ENCODE results near the gene ADCY2. TPM values are rescaled to one million over a fixed set of nuclear protein-coding genes. Genes with fewer than 3 reads are reported as not detected.

ADCY2 gene
- total RNA-seq, 2 experiments from 2014 or later: not detected

- Histone ChIP-seq H3K79me2 (ENCODE audit: insufficient read depth, low read depth, low read length) (no peaks in the 10 kb centered on the region), H3K9me3 (ENCODE audit: low read length) (no peaks in the 10 kb centered on the region), H2AFZ (ENCODE audit: low read length) (no peak overlapping the region), H3K4me2 (ENCODE audit: low read length) (no peak overlapping the region), H3K36me3 (ENCODE audit: insufficient read depth, low read length) (no peaks in the 10 kb centered on the region), H4K20me1 (ENCODE audit: insufficient read depth, low read length) (no peaks in the 10 kb centered on the region), H3K27ac (ENCODE audit: low read depth, low read length, poor library complexity, severe bottlenecking) (no peak overlapping the region), H3K4me3 (ENCODE audit: low read depth, low read length, poor library complexity, severe bottlenecking) (no peak overlapping the region), H3K4me1 (ENCODE audit: insufficient read depth, low read length, poor library complexity, severe bottlenecking) (no peaks in the 10 kb centered on the region), H3K9me2 (ENCODE audit: insufficient read depth, low read length) (no peaks in the 10 kb centered on the region)
- ChIA-PET CTCF (ENCODE audit: unreplicated experiment) (no interaction called here), POLR2A (interaction anchor here (0.6 kb wide), 1 partner anchor 127 kb away, joined by 4 read pairs; no protein-coding TSS in a partner anchor)
- intact Hi-C loops (cut with micrococcal nuclease; ENCODE audit: unreplicated experiment): no loop called here
- BruUV-seq (replicated peaks): no TSS peak
- no peak for DNase-seq (ENCODE audit: low spot score)
- no peak for TF ChIP-seq EZH2phosphoT487 (IDR thresholded peaks at IDR 0.05; ENCODE audit: borderline replicate concordance, low read depth, low read length)
- TF ChIP-seq CTCF (conservative IDR thresholded peaks at IDR 0.05; ENCODE audit: low read length): no peak
These were observed 119.5 kb downstream of the ADCY2 start for GRCh38 chr5:7515284-7515914.

- no peak overlapping the region for H2AFZ ChIP-seq (ENCODE audit: low read length)
- no peak overlapping the region for H3K27ac ChIP-seq (ENCODE audit: low read depth, low read length, poor library complexity, severe bottlenecking)
- H4K20me1 ChIP-seq (ENCODE audit: insufficient read depth, low read length): no peaks in the 10 kb centered on the region
- H3K4me2 ChIP-seq (ENCODE audit: low read length): no peak overlapping the region
- POLR2A ChIA-PET: interaction anchor here (0.6 kb wide), 1 partner anchor 126 kb away, joined by 4 read pairs; no protein-coding TSS in a partner anchor
- no peaks in the 10 kb centered on the region for H3K4me1 ChIP-seq (ENCODE audit: insufficient read depth, low read length, poor library complexity, severe bottlenecking)
- H3K9me3 ChIP-seq (ENCODE audit: low read length): no peaks in the 10 kb centered on the region
- H3K36me3 ChIP-seq (ENCODE audit: insufficient read depth, low read length): no peaks in the 10 kb centered on the region
- no peaks in the 10 kb centered on the region for H3K79me2 ChIP-seq (ENCODE audit: insufficient read depth, low read depth, low read length)
- H3K4me3 ChIP-seq (ENCODE audit: low read depth, low read length, poor library complexity, severe bottlenecking): no peak overlapping the region
- BruUV-seq (replicated peaks): no TSS peak
- CTCF ChIA-PET (ENCODE audit: unreplicated experiment): no interaction called here
- TF ChIP-seq CTCF (conservative IDR thresholded peaks at IDR 0.05; ENCODE audit: low read length) (no peak), EZH2phosphoT487 (IDR thresholded peaks at IDR 0.05; ENCODE audit: borderline replicate concordance, low read depth, low read length) (no peak)
- H3K9me2 ChIP-seq (ENCODE audit: insufficient read depth, low read length): no peaks in the 10 kb centered on the region
- no peak for DNase-seq (ENCODE audit: low spot score)
- intact Hi-C loops (cut with micrococcal nuclease; ENCODE audit: unreplicated experiment): no loop called here
These were observed 120.3 kb downstream of the ADCY2 start for GRCh38 chr5:7516253-7516652.

- Histone ChIP-seq H3K4me2 (ENCODE audit: low read length) (no peak overlapping the region), H4K20me1 (ENCODE audit: insufficient read depth, low read length) (no peaks in the 10 kb centered on the region), H3K4me1 (ENCODE audit: insufficient read depth, low read length, poor library complexity, severe bottlenecking) (no peaks in the 10 kb centered on the region), H2AFZ (ENCODE audit: low read length) (no peak overlapping the region), H3K27ac (ENCODE audit: low read depth, low read length, poor library complexity, severe bottlenecking) (no peak overlapping the region), H3K79me2 (ENCODE audit: insufficient read depth, low read depth, low read length) (no peaks in the 10 kb centered on the region), H3K9me3 (ENCODE audit: low read length) (no peaks in the 10 kb centered on the region), H3K36me3 (ENCODE audit: insufficient read depth, low read length) (no peaks in the 10 kb centered on the region), H3K9me2 (ENCODE audit: insufficient read depth, low read length) (no peaks in the 10 kb centered on the region), H3K4me3 (ENCODE audit: low read depth, low read length, poor library complexity, severe bottlenecking) (no peak overlapping the region)
- ChIA-PET CTCF (ENCODE audit: unreplicated experiment) (no interaction called here), POLR2A (no interaction called here)
- no peak for DNase-seq (ENCODE audit: low spot score)
- no TSS peak for BruUV-seq (replicated peaks)
- no peak for TF ChIP-seq EZH2phosphoT487 (IDR thresholded peaks at IDR 0.05; ENCODE audit: borderline replicate concordance, low read depth, low read length)
- TF ChIP-seq CTCF (conservative IDR thresholded peaks at IDR 0.05; ENCODE audit: low read length): no peak
- intact Hi-C loops (cut with micrococcal nuclease; ENCODE audit: unreplicated experiment): no loop called here
These were observed 121.1 kb downstream of the ADCY2 start for GRCh38 chr5:7517006-7517405.

Data from OCI-LY7 (cell line).